Measurements from ENCODE around the gene MAP1LC3A.
A peak's percentile ranks its signal among the peaks of the same experiment; 100 is the strongest.

Gene MAP1LC3A

GRCh38 chr20:34547844-34548613 is 10.5 kb upstream of the MAP1LC3A start:
- Mint-ChIP-seq H3K36me3 (peaks cover 2% of the 10 kb centered on the region), H3K9me3 (no peaks in the 10 kb centered on the region), H3K4me3 (no peak overlapping the region), H3K27ac (no peak overlapping the region), H3K4me1 (peaks cover 6% of the 10 kb centered on the region), H3K27me3 (peaks cover 5% of the 10 kb centered on the region)
- DNase-seq (ENCODE audit: low spot score in 2 of 2): no peak
- ATAC-seq (ENCODE audit: low read depth): no peak

GRCh38 chr20:34549291-34549928 is 9.1 kb upstream of the MAP1LC3A start:
- peaks cover 2% of the 10 kb centered on the region for H3K36me3 Mint-ChIP-seq
- no peak overlapping the region for H3K4me3 Mint-ChIP-seq
- H3K27ac Mint-ChIP-seq: no peak overlapping the region
- H3K27me3 Mint-ChIP-seq: peaks cover 5% of the 10 kb centered on the region
- DNase-seq (ENCODE audit: low spot score in 2 of 2): no peak
- H3K9me3 Mint-ChIP-seq: no peaks in the 10 kb centered on the region
- ATAC-seq (ENCODE audit: low read depth): peak; percentile 84
- H3K4me1 Mint-ChIP-seq: peaks cover 6% of the 10 kb centered on the region

DNA sequence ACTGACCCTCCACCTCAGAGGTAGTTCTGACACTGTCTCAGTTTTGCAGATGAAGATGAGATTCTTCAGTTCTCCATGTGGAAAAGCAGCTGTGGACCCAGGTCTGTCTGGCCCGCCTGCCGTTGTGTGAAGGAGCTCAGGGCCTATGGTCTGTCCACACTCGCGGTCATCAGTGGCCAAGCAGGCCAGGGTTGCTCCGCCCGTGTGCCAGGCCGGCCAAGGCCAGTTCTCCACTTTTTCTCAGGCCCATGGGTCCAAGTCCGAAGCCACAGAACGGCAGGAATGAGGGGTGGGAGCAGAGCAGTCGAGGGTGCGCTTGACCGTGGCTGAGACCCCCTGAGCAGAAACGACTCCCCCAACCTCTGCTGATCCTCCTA is 8.6 kb upstream of the MAP1LC3A start:
- Mint-ChIP-seq H3K4me3 (no peak overlapping the region), H3K36me3 (peaks cover 2% of the 10 kb centered on the region), H3K27me3 (peaks cover 5% of the 10 kb centered on the region), H3K4me1 (peaks cover 6% of the 10 kb centered on the region), H3K27ac (no peak overlapping the region), H3K9me3 (no peaks in the 10 kb centered on the region)
- DNase-seq (ENCODE audit: low spot score in 2 of 2): no peak
- ATAC-seq (ENCODE audit: low read depth): no peak

- Mint-ChIP-seq H3K27ac (no peak overlapping the region), H3K27me3 (no peaks in the 10 kb centered on the region), H3K9me3 (no peaks in the 10 kb centered on the region), H3K4me1 (peaks cover 9% of the 10 kb centered on the region), H3K36me3 (no peaks in the 10 kb centered on the region), H3K4me3 (no peak overlapping the region)
- ATAC-seq (ENCODE audit: low read depth) (no peak), DNase-seq (ENCODE audit: low spot score in 2 of 2) (no peak)
Observed at GRCh38 chr20:34552569-34552968, 5.9 kb upstream of the MAP1LC3A start.

DNA sequence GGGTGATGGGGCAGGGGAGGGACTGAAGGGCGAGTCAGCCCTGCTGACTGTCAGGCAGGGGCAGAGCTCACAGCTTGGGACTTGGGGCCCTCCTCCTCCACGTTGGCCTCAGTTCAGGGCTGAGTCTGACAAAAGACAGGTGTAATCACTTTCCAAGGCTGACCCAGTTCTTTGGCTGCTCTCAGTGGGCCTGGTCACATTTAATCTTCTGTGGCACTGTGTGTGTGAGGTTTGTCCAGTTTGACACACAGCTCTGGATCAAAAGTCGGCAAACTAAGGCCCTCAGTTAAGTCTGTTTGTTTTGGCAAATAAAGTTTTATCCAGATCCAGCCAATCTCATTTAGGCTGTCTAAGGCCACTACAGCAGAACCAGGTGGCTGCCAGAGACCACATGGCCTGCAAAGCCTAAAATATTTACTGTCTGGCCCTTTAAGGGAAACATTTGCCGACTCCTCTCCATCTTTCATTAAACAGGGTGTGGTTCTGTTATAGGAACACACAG is 5.1 kb upstream of the MAP1LC3A start:
- no peak for ATAC-seq (ENCODE audit: low read depth)
- H3K27ac Mint-ChIP-seq: no peak overlapping the region

GRCh38 chr20:34557936-34558319 is 590 bp upstream of the MAP1LC3A start:
- Mint-ChIP-seq H3K9me3 (no peaks in the 10 kb centered on the region), H3K27ac (peak overlapping the region; percentile 93), H3K4me1 (peaks cover 17% of the 10 kb centered on the region), H3K36me3 (no peaks in the 10 kb centered on the region), H3K27me3 (no peaks in the 10 kb centered on the region), H3K4me3 (peak overlapping the region; percentile 84)
- DNase-seq (ENCODE audit: low spot score in 2 of 2) (no peak), ATAC-seq (ENCODE audit: low read depth) (no peak)

More for the DNA sequence above, 5.1 kb upstream of the MAP1LC3A start:
- Mint-ChIP-seq H3K27me3 (no peaks in the 10 kb centered on the region), H3K36me3 (no peaks in the 10 kb centered on the region), H3K4me1 (peaks cover 15% of the 10 kb centered on the region), H3K4me3 (no peak overlapping the region), H3K9me3 (no peaks in the 10 kb centered on the region)
- no peak for DNase-seq (ENCODE audit: low spot score in 2 of 2)

GRCh38 chr20:34559311-34560140 is 1.0 kb downstream of the MAP1LC3A start:
- Mint-ChIP-seq H3K4me3 (peak overlapping the region; percentile 63), H3K9me3 (no peaks in the 10 kb centered on the region), H3K36me3 (no peaks in the 10 kb centered on the region), H3K4me1 (peaks cover 17% of the 10 kb centered on the region), H3K27ac (peak overlapping the region; percentile 60), H3K27me3 (no peaks in the 10 kb centered on the region)
- DNase-seq (ENCODE audit: low spot score in 2 of 2): peak in 1 of 2 donors; percentile 15
- ATAC-seq (ENCODE audit: low read depth): no peak

DNA sequence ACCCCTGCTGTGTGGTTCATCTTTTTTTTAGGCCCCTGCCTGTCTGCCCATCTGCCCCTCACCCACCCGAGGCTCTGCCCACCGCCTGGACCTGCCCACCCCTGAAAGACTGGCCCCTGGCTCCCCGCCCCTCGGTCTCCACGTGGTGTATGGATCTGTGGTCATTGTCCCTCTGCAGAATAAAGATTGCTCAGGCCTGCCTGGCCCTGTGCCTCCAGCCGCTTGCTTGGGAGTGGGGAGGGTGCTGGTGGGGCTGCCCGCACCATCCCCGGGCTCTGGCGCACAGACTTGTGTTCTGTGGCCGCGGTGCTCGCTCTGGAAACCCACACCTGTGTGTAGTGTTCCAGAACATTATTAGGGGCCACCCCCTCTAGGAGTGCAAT is 1.6 kb downstream of the MAP1LC3A start:
- ATAC-seq (ENCODE audit: low read depth) (no peak), DNase-seq (ENCODE audit: low spot score in 2 of 2) (no peak)
- H3K36me3 Mint-ChIP-seq: no peaks in the 10 kb centered on the region
- peak overlapping the region; percentile 63 for H3K4me3 Mint-ChIP-seq
- H3K9me3 Mint-ChIP-seq: no peaks in the 10 kb centered on the region
- H3K4me1 Mint-ChIP-seq: peaks cover 17% of the 10 kb centered on the region
- no peaks in the 10 kb centered on the region for H3K27me3 Mint-ChIP-seq
- peak overlapping the region; percentile 82 for H3K27ac Mint-ChIP-seq

DNA sequence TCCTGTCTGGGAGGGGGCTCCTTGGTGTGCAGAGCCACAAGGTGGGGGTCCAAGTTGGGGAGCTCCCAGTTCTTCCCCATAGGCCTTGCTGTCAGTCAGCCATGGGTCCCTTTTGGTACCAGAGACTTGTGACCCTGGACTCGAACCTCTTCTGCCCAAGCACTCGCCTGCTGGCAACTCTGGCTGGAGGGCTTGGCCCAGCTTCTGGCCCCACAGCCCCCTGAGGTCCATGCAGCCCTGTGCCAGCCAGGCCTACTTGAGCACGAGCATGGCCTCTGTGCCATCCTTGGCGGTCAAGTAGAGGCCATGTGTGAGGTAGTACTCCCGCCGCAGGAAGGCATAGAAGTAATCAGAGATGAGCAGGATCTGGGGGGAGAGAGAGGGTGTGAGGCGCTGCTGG is 2.1 kb downstream of the MAP1LC3A start:
- peak overlapping the region; percentile 82 for H3K27ac Mint-ChIP-seq
- no peak for ATAC-seq (ENCODE audit: low read depth)
- no peak overlapping the region for H3K4me3 Mint-ChIP-seq
- H3K4me1 Mint-ChIP-seq: peaks cover 19% of the 10 kb centered on the region
- no peaks in the 10 kb centered on the region for H3K9me3 Mint-ChIP-seq
- H3K36me3 Mint-ChIP-seq: no peaks in the 10 kb centered on the region
- no peaks in the 10 kb centered on the region for H3K27me3 Mint-ChIP-seq
- DNase-seq (ENCODE audit: low spot score in 2 of 2): peak in 1 of 2 donors; percentile 24

DNA sequence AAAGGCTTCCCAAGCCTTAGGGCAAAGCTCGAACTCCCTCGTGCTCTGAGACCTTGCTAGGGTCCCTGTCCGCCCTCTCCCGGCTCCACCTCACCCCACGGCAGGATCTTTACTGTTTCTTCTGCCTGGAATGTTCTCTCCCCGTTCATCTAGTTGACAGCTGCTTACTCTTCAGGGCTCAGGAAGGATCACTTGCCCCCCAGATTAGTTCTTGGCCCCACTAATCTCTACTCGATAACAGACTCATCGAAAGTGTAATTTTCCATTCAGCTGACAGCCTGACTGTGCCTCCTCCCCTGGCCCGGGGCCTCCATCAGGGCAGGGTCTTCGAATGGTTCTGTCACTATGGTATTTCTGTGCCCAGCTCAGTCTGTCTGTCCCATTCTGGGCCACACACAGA is 3.1 kb downstream of the MAP1LC3A start:
- ATAC-seq (ENCODE audit: low read depth) (no peak), DNase-seq (ENCODE audit: low spot score in 2 of 2) (no peak)
- Mint-ChIP-seq H3K9me3 (no peaks in the 10 kb centered on the region), H3K27me3 (no peaks in the 10 kb centered on the region), H3K27ac (peak overlapping the region; percentile 82), H3K36me3 (no peaks in the 10 kb centered on the region), H3K4me1 (peaks cover 22% of the 10 kb centered on the region), H3K4me3 (no peak overlapping the region)

DNA sequence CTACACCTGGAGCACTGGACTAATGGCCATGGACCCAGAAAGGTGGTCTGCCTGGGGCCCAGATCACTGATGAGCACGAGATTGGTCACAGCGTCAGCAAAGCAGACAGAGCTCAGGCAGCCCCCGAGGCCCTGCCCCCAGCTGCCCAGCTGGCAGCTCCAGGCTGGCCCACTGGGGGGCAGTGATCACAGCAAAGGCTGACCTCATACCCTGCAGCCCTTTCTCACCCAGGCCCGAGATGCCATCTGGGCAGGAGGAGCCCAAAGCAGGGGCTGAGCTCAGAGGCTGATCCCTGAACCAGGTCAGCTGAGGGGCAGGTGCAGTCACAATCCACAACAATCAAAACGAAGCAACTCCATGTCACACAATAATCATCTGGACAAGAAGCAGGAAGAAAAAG is 4.1 kb downstream of the MAP1LC3A start:
- peaks cover 1% of the 10 kb centered on the region for H3K36me3 Mint-ChIP-seq
- no peaks in the 10 kb centered on the region for H3K9me3 Mint-ChIP-seq
- no peak overlapping the region for H3K27ac Mint-ChIP-seq
- no peaks in the 10 kb centered on the region for H3K27me3 Mint-ChIP-seq
- peaks cover 19% of the 10 kb centered on the region for H3K4me1 Mint-ChIP-seq
- no peak for ATAC-seq (ENCODE audit: low read depth)
- no peak for DNase-seq (ENCODE audit: low spot score in 2 of 2)
- H3K4me3 Mint-ChIP-seq: no peak overlapping the region

- Mint-ChIP-seq H3K27me3 (no peaks in the 10 kb centered on the region), H3K36me3 (peaks cover 2% of the 10 kb centered on the region), H3K27ac (peak overlapping the region; percentile 45), H3K9me3 (no peaks in the 10 kb centered on the region), H3K4me1 (peaks cover 10% of the 10 kb centered on the region), H3K4me3 (no peak overlapping the region)
- no peak for DNase-seq (ENCODE audit: low spot score in 2 of 2)
- ATAC-seq (ENCODE audit: low read depth): no peak
Observed at GRCh38 chr20:34564833-34565232, 6.3 kb downstream of the MAP1LC3A start.

- Mint-ChIP-seq H3K9me3 (no peaks in the 10 kb centered on the region), H3K4me3 (no peak overlapping the region), H3K36me3 (peaks cover 7% of the 10 kb centered on the region), H3K4me1 (peaks cover 8% of the 10 kb centered on the region), H3K27ac (peak overlapping the region; percentile 11), H3K27me3 (no peaks in the 10 kb centered on the region)
- ATAC-seq (ENCODE audit: low read depth) (no peak), DNase-seq (ENCODE audit: low spot score in 2 of 2) (no peak)
Observed at GRCh38 chr20:34566978-34567891, 8.7 kb downstream of the MAP1LC3A start.

Data from memory B cell (primary cell).